ENCODE measurements around the gene NEK6. TPM values are rescaled to one million over a fixed set of nuclear protein-coding genes. Genes with fewer than 3 reads are reported as not detected.

NEK6 gene
- total RNA-seq, 1 donor from 2014 or later: 7.7 TPM

- intact Hi-C loops (cut with micrococcal nuclease): no loop called here
- peak; percentile 85 for ATAC-seq
- DNase-seq: peak; percentile 60
Observed at GRCh38 chr9:124399323-124399967, 141.7 kb downstream of the NEK6 start.

- intact Hi-C loops (cut with micrococcal nuclease): no loop called here
- no peak for DNase-seq
- peak; percentile 19 for ATAC-seq
Observed at GRCh38 chr9:124399968-124400940, 142.5 kb downstream of the NEK6 start.

Other genes starting within 250 kb of the NEK6 start
- gene LHX2, start 246.2 kb upstream of the NEK6 start, total RNA-seq: not detected
- gene PSMB7, start 157.5 kb downstream of the NEK6 start, total RNA-seq: 173 TPM
- not detected for gene ADGRD2, start 192.5 kb downstream of the NEK6 start, total RNA-seq
- gene NR5A1, start 249.4 kb downstream of the NEK6 start, total RNA-seq: not detected